NCI-H748 (cell line): ENCODE data around the gene COCH.
"Not testable (repeated sequence)": the region's sequence is repeated elsewhere in the genome, so short reads cannot be mapped to it uniquely, and the experiment has no call there.

Source experiments
- DNase-seq: peaks from one replicate; lab custom pipeline; 2025; ENCODE audit not compliant: unreplicated experiment; lab: John Stamatoyannopoulos, UW

The COCH gene

DNA sequence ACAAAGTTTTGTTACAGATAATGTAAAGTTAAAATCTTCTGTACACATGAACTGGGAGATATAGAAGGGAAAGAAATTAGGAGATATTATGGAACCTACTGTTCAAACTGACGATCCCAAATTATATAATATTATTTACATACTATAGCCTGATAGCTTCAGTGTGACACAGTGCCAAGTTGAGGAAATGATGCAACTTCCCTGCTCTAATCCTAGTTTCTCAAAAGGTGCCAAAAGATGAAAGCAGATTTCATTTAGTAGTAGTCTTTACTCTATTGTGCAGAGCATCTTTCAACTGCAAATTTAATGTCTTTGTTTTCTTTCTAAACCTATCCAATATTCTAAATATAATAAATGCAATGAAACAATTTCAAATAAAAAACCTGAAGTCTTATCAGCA lies 46.9 kb downstream of the COCH start:
- DNase-seq = no peak

DNA sequence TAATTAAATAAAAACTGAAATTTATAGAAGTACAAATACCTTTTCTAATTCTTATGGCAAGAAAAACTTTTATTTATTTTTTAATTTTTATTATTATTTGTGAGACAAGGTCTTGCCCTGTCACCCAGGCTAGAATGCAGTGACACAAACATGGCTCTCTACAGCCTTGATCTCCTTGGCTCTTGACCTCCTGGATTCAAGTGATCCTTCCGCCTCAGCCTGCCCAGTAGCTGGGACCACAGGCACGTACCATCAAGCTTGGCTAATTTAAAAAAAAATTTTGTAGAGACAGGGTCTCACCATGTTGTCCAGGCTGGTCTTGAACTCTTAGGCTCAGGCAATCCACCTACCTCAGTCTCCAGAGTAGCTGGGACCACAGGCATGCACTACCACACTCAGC lies 47.4 kb downstream of the COCH start:
- DNase-seq = no peak

DNA sequence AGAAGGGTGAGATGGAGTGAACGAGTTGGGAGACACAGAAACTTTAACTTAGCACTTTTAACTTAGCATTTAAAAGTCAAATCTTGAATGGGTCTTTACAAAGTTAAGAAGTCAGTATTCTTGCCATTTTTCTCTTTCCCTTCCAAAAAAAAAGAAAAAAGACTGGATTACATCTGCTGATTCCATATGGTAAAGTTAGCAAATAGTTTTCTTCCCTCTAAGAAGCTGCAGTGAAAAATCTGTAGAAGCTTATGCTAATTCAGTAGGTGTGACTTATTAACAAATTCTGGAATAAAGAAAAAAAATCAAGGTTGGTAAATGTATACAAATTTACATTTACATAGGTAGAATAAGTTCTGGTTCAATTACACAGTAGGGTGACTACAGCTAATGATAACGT lies 50.9 kb downstream of the COCH start:
- no peak for DNase-seq

DNA sequence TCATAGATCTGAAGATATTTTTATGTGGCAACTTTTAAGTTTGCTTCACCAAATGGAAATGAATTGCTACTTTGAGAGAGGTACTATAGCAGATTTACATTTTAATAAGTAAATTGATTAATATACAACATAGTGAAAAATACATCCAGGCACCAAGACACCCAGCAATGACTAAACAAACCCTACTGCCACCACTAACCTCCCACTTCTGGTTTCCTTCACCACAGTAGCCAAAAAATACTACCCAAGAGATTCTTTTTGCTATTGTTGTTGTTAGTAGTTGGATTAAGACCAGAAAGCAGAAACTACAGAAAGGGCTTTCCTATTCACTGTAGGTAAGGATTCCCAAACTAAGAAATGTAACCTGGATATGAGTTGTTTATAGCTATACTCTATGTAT lies 54.1 kb downstream of the COCH start:
- DNase-seq = no peak

DNA sequence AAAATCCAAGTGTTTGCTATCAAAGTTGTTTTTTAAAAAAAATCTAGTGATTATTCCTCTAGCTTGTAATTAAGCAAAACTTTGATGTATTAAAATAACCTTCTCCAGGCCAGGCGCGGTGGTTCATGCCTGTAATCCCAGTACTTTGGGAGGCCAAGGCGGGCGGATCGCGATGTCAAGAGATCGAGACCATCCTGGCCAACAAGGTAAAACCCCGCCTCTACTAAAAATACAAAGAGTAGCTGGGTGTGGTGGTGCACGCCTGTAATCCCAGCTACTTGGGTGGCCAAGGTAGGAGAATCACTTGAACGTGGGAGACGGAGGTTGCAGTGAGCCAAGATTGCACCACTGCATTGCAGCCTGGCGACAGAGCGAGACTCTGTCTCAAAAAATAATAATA lies 59.6 kb downstream of the COCH start:
- not testable (repeated sequence) for DNase-seq

DNA sequence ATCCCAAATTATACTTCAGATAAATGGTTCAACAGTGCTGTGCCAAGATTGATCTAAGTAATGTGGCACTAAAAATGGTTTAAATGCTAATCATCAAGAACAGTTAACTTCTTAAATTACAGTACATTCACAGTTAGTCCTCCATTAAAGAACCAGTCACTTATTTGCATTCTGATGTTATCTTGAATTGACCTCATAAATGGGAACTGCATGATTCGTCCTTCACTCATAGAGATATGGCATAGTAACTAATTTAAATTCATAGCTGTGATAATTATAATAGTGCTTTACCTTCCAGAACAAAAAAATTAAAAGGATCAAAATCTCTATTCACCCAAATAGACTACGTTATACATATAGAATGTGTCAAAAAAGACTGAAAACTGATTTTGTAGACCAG lies 61.1 kb downstream of the COCH start:
- DNase-seq = no peak

DNA sequence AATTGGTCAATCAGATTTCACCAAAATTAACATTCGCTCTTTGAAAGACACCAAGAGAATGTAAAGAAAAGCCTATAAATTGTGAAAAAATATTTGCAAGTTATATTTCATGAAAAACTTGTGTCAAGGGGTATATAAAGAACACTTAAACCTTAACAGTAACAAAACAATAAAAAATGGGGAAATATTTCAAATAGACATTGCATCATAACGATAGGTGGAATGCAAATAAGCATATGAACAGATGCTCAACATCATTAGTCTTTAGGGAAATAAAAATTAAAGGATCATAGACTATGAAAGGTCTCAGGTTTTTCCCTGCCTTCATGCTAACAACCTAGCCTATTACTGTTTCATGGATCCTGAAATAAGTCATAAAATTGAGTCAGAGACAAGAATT lies 64.3 kb downstream of the COCH start:
- DNase-seq = no peak
